Measurements from ENCODE around the gene SCD5.

- TF ChIP-seq, protein P1, sequence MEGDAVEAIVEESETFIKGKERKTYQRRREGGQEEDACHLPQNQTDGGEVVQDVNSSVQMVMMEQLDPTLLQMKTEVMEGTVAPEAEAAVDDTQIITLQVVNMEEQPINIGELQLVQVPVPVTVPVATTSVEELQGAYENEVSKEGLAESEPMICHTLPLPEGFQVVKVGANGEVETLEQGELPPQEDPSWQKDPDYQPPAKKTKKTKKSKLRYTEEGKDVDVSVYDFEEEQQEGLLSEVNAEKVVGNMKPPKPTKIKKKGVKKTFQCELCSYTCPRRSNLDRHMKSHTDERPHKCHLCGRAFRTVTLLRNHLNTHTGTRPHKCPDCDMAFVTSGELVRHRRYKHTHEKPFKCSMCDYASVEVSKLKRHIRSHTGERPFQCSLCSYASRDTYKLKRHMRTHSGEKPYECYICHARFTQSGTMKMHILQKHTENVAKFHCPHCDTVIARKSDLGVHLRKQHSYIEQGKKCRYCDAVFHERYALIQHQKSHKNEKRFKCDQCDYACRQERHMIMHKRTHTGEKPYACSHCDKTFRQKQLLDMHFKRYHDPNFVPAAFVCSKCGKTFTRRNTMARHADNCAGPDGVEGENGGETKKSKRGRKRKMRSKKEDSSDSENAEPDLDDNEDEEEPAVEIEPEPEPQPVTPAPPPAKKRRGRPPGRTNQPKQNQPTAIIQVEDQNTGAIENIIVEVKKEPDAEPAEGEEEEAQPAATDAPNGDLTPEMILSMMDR (IDR thresholded peaks at IDR 0.05), result no peak
- no peak for TF ChIP-seq POLR2A (IDR thresholded peaks at IDR 0.05)
Observed at GRCh38 chr4:82661181-82661992, 137.2 kb downstream of the SCD5 start.
